KG1 (cell line): ENCODE measurements around the gene CAMTA1.

Experiments
- DNase-seq: peaks from one replicate; lab custom pipeline; 2025; lab: John Stamatoyannopoulos, UW

The CAMTA1 gene

GRCh38 chr1:7500381-7501083, 715.3 kb downstream of the CAMTA1 start:
- no peak for DNase-seq

- no peak for DNase-seq
Observed at GRCh38 chr1:7501084-7501491, 715.8 kb downstream of the CAMTA1 start.

GRCh38 chr1:7501723-7502603, 716.7 kb downstream of the CAMTA1 start:
- DNase-seq = no peak

- no peak for DNase-seq
Observed at GRCh38 chr1:7503691-7504437, 718.6 kb downstream of the CAMTA1 start.

GRCh38 chr1:7504438-7504720, 719.1 kb downstream of the CAMTA1 start:
- DNase-seq = no peak

- no peak for DNase-seq
Observed at GRCh38 chr1:7505094-7505770, 720.0 kb downstream of the CAMTA1 start.

GRCh38 chr1:7505771-7506453, 720.7 kb downstream of the CAMTA1 start:
- DNase-seq = no peak

GRCh38 chr1:7506454-7507284, 721.4 kb downstream of the CAMTA1 start:
- DNase-seq = no peak

- no peak for DNase-seq
Observed at GRCh38 chr1:7507285-7508019, 722.2 kb downstream of the CAMTA1 start.

- DNase-seq = no peak
Observed at GRCh38 chr1:7508052-7508933, 723.0 kb downstream of the CAMTA1 start.

- DNase-seq = no peak
Observed at GRCh38 chr1:7508934-7509519, 723.8 kb downstream of the CAMTA1 start.

GRCh38 chr1:7509598-7509997, 724.3 kb downstream of the CAMTA1 start:
- no peak for DNase-seq

GRCh38 chr1:7510389-7510931, 725.2 kb downstream of the CAMTA1 start:
- DNase-seq = no peak

- no peak for DNase-seq
Observed at GRCh38 chr1:7511381-7511780, 726.1 kb downstream of the CAMTA1 start.

- DNase-seq = no peak
Observed at GRCh38 chr1:7513081-7513480, 727.8 kb downstream of the CAMTA1 start.

GRCh38 chr1:7515175-7515574, 729.9 kb downstream of the CAMTA1 start:
- no peak for DNase-seq

- DNase-seq = no peak
Observed at GRCh38 chr1:7515904-7516303, 730.6 kb downstream of the CAMTA1 start.

GRCh38 chr1:7516341-7516740, 731.1 kb downstream of the CAMTA1 start:
- DNase-seq = no peak
